PFSK-1 (cell line): ENCODE measurements around the gene JAGN1.

Experiments used
- FOXP2 ChIP-seq: optimal IDR thresholded peaks from 2 replicates; pipeline ENCODE3; 2011; ENCODE audit warnings: borderline replicate concordance, control low read depth, inconsistent platforms; ENCODE audit not compliant: insufficient read depth; ENCODE audit errors: extremely low read length, extremely low read depth
- POLR2AphosphoS5 ChIP-seq: IDR thresholded peaks from 2 replicates; pipeline ENCODE4 v1.6.1; 2012; ENCODE audit warnings: low read depth, mild to moderate bottlenecking, control low read depth, low read length, moderate library complexity
- REST ChIP-seq, 2 experiments: IDR thresholded peaks; 2 replicates each; pipeline versions ENCODE4 v1.6.1 to v1.8.0; 2011 to 2012; ENCODE audit warnings: low read depth in 2 of 2, low read length in 2 of 2, control low read depth in 1 of 2, inconsistent platforms in 1 of 2, mild to moderate bottlenecking in 1 of 2, moderate library complexity in 1 of 2; ENCODE audit not compliant: insufficient read depth in 1 of 2
- SIN3A ChIP-seq: IDR thresholded peaks from 2 replicates; pipeline ENCODE4 v1.6.1; 2012; ENCODE audit warnings: mild to moderate bottlenecking, low read length, moderate library complexity, borderline replicate concordance; ENCODE audit not compliant: insufficient read depth
- TAF1 ChIP-seq: IDR thresholded peaks from 2 replicates; pipeline ENCODE4 v1.6.1; 2012; ENCODE audit warnings: low read length, control low read depth, borderline replicate concordance; ENCODE audit not compliant: insufficient read depth

The JAGN1 gene

DNA sequence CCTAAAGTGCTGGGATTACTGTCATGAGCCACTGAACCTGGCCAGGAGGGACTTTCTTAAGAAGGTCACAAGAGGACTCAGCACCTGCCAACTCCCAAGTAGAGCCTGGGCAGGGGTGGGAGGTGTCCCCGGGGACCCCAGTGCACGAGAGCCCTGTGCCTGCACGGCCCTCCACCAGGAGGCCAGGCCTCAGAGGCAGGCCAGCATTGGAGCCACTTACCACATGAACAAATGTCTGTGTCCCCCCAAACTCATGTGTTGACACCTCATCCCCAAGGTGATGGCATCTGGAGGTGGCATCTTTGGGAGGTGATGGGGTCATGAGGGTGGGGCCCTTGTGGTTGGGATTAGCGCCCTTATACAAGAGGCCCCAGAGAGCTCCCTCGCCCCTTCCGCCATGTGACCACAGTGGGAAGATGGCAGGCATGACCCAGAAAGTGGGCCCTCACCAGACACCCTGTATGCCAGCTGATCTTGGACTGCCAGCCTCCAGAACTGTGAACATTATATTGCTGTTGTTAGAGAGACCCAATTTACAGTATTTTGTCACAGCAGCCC lies 43.4 kb upstream of the JAGN1 start:
- no peak for TF ChIP-seq REST (IDR thresholded peaks at IDR 0.05; ENCODE audit: insufficient read depth in 1 of 2, low read depth in 2 of 2, low read length in 2 of 2)
- no peak for TF ChIP-seq POLR2AphosphoS5
- TF ChIP-seq SIN3A: no peak
- TF ChIP-seq TAF1: no peak
- TF ChIP-seq FOXP2: no peak

DNA sequence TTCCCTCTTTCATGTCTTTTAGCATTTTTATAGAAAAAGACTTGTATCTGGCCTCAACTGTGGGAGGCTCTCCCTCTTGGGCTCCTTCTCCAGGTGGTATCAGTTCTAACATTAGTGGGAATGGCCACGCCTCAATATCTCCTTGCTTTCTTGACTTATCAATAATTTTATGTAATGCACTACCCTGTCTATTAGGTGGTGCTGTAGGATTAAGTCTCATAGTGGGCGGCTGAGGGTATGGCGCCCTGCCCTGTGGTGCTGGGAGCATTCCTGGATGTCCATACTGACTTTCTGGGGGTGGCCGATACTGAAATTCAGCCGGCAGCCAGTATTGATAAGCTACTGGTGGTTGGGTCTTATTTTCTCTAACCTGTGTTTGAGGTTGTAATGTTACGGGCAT lies 37.9 kb upstream of the JAGN1 start:
- TF ChIP-seq POLR2AphosphoS5 (no peak), REST (IDR thresholded peaks at IDR 0.05; ENCODE audit: insufficient read depth in 1 of 2, low read depth in 2 of 2, low read length in 2 of 2) (no peak), FOXP2 (no peak), SIN3A (no peak), TAF1 (no peak)

GRCh38 chr3:9855594-9855993 lies 34.8 kb upstream of the JAGN1 start:
- no peak for TF ChIP-seq FOXP2
- TF ChIP-seq SIN3A: no peak
- TF ChIP-seq POLR2AphosphoS5: no peak
- no peak for TF ChIP-seq REST (IDR thresholded peaks at IDR 0.05; ENCODE audit: insufficient read depth in 1 of 2, low read depth in 2 of 2, low read length in 2 of 2)
- no peak for TF ChIP-seq TAF1

GRCh38 chr3:9859530-9860025 lies 30.8 kb upstream of the JAGN1 start:
- TF ChIP-seq REST (IDR thresholded peaks at IDR 0.05; ENCODE audit: insufficient read depth in 1 of 2, low read depth in 2 of 2, low read length in 2 of 2) (no peak), FOXP2 (no peak), TAF1 (no peak), SIN3A (no peak), POLR2AphosphoS5 (no peak)
